LNCAP (cell line): ENCODE results near the gene CD8A.

ENCODE experiments used
- TF ChIP-seq, protein P1 (sequence below): fragments of 450-650 bp; IDR thresholded peaks from 2 replicates; pipeline ENCODE4 v1.5.1; 2017; ENCODE audit warnings: mild to moderate bottlenecking

CD8A gene

DNA sequence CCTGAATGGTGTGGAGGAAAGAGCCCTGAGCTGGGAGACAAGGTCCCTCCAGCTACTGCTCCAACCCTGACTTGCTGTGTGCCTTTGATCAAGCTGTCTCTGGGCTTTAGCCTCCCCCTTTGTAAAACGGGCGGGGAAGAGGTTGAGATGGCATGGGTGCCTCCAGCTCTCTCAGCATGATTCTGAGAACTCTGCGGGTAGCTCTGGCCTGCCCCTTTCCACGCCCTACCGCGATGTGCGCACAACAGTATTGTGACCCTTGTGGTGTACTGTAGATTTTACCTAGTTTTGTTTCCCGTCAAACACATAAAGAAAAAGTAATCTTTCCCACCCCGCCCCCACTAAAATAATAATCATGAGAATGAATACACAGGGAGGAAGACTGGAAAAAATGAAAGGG, 5.3 kb downstream of the CD8A start:
- TF ChIP-seq, protein P1, sequence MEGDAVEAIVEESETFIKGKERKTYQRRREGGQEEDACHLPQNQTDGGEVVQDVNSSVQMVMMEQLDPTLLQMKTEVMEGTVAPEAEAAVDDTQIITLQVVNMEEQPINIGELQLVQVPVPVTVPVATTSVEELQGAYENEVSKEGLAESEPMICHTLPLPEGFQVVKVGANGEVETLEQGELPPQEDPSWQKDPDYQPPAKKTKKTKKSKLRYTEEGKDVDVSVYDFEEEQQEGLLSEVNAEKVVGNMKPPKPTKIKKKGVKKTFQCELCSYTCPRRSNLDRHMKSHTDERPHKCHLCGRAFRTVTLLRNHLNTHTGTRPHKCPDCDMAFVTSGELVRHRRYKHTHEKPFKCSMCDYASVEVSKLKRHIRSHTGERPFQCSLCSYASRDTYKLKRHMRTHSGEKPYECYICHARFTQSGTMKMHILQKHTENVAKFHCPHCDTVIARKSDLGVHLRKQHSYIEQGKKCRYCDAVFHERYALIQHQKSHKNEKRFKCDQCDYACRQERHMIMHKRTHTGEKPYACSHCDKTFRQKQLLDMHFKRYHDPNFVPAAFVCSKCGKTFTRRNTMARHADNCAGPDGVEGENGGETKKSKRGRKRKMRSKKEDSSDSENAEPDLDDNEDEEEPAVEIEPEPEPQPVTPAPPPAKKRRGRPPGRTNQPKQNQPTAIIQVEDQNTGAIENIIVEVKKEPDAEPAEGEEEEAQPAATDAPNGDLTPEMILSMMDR: no peak

GRCh38 chr2:86783615-86784339, 6.9 kb downstream of the CD8A start:
- TF ChIP-seq, protein P1: no peak

DNA sequence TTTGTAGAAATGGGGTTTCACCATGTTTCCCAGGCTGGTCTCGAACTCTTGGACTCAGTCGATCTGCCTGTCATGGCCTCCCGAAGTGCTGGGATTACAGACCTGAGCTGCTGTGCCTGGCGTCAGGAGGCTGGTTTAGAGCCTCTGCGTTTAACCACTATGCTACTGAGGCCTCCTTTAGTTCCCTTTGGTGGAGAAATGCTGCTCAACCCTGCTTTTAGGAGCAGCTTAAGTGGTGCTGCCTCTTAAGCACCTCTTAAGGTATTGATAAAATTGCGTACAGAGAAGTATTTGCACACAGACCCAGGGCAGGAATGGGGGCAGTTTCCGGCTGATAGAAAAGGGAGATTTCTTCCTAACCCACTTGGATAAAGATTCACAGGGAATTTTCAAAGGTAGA, 8.0 kb downstream of the CD8A start:
- TF ChIP-seq, protein P1: no peak

DNA sequence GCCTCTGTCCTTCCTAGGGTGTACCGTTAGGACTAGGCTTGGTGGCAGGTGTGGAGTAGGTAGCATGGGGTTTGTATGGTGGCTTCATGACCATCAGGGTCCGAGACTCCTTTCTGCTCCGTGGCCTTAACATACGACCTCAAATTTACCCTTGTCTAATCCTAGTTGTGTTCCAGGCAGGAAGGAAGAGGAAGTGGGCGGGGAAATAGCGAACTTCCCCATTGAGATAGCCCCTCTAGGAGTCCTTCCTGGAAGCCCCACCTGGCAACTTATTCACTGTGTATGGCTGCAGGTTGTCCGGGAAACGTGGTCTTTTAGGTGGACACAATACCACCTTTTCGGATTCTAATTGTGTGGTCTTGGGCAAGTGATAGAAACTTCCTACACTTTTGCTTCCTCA, 9.3 kb downstream of the CD8A start:
- TF ChIP-seq, protein P1: no peak

DNA sequence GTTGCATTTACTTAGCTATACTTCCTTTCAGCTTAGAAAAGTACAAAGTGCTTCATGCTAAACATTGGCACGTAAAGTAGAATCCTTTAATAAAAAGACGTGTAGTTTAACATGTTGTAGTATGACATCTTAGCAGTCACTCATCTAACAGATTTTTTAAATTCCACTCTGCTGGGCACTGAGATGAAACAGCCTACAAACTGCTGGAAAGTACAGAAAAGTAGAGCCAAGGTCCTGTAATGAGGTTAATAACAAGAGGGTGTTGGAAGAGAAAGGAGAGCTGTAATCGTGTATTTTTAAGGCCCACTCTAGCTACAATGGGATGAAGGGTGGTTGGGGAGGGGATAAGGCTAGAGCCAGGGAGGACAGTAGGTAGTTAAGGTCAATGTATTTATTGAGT, 10.7 kb downstream of the CD8A start:
- TF ChIP-seq, protein P1: no peak

GRCh38 chr2:86778957-86779356, 11.8 kb downstream of the CD8A start:
- TF ChIP-seq, protein P1: no peak

DNA sequence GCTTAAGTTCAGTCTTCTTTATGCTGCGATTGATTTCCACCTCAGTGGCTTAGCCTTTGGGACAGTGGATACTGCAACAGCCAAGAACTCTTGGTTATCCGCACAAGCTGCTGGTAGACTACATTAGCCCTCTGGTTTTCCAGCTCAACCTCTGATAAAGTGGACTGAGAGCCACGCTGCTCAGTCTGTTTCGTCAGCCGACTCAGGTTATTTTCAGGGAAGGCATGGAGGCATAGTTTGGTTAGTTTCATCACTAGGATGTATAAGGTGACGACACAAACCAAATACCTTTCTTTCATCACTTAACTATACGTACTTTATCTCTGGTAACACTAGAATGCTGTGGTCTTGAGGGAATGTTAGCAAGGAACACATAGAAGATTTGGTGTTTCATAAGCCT, 14.2 kb downstream of the CD8A start:
- TF ChIP-seq, protein P1: no peak

- TF ChIP-seq, protein P1: no peak
Observed at GRCh38 chr2:86775338-86775737, 15.4 kb downstream of the CD8A start.
